HG02870 (cell line): ENCODE data around the gene COBLL1.
"Not testable (repeated sequence)": the region's sequence is repeated elsewhere in the genome, so short reads cannot be mapped to it uniquely, and the experiment has no call there.

ENCODE experiments used
- ATAC-seq: cut with Tn5 transposase; IDR thresholded peaks from one replicate; pipeline ENCODE4 v1.9.1; 2021; ENCODE audit warnings: mild to moderate bottlenecking, moderate library complexity; ENCODE audit not compliant: unreplicated experiment

Gene COBLL1

GRCh38 chr2:164719996-164720941 lies 121.4 kb downstream of the COBLL1 start:
- ATAC-seq, result no peak

GRCh38 chr2:164717000-164717803 lies 124.4 kb downstream of the COBLL1 start:
- no peak for ATAC-seq

GRCh38 chr2:164714471-164714870 lies 127.2 kb downstream of the COBLL1 start:
- no peak for ATAC-seq

GRCh38 chr2:164711766-164712138 lies 129.9 kb downstream of the COBLL1 start:
- no peak for ATAC-seq

- ATAC-seq, result no peak
Measured at GRCh38 chr2:164710837-164711765, 130.5 kb downstream of the COBLL1 start.

- not testable (repeated sequence) for ATAC-seq
Measured at GRCh38 chr2:164710252-164710836, 131.3 kb downstream of the COBLL1 start.

GRCh38 chr2:164706522-164706921 lies 135.1 kb downstream of the COBLL1 start:
- no peak for ATAC-seq

GRCh38 chr2:164705412-164706167 lies 136.0 kb downstream of the COBLL1 start:
- no peak for ATAC-seq

GRCh38 chr2:164703915-164704706 lies 137.5 kb downstream of the COBLL1 start:
- no peak for ATAC-seq

- ATAC-seq, result no peak
Measured at GRCh38 chr2:164701565-164701964, 140.1 kb downstream of the COBLL1 start.

- no peak for ATAC-seq
Measured at GRCh38 chr2:164700390-164700789, 141.2 kb downstream of the COBLL1 start.

- no peak for ATAC-seq
Measured at GRCh38 chr2:164697688-164698461, 143.7 kb downstream of the COBLL1 start.

- no peak for ATAC-seq
Measured at GRCh38 chr2:164696634-164697033, 145.0 kb downstream of the COBLL1 start.

GRCh38 chr2:164694275-164694695 lies 147.3 kb downstream of the COBLL1 start:
- no peak for ATAC-seq

GRCh38 chr2:164693834-164694233 lies 147.8 kb downstream of the COBLL1 start:
- no peak for ATAC-seq

GRCh38 chr2:164693390-164693789 lies 148.2 kb downstream of the COBLL1 start:
- ATAC-seq, result no peak

GRCh38 chr2:164692958-164693357 lies 148.7 kb downstream of the COBLL1 start:
- no peak for ATAC-seq

- ATAC-seq, result no peak
Measured at GRCh38 chr2:164692114-164692513, 149.5 kb downstream of the COBLL1 start.
